Stomach (tissue), 4 donors: ENCODE data around the gene ERI3.

Experiments used
- CTCF ChIP-seq, 7 experiments: fragments of 450-650 bp in 4 of 7; fragments of 200-600 bp in 3 of 7; sonication (generic) in 3 of 7; IDR thresholded peaks; one replicate each; pipeline ENCODE4 v1.5.1; 2016 to 2019; ENCODE audit warnings: antibody characterized with exemption in 7 of 7, control low read depth in 2 of 7, mild to moderate bottlenecking in 1 of 7
- EP300 ChIP-seq: sonication (generic); formaldehyde crosslinking; IDR thresholded peaks from one replicate; pipeline ENCODE4 v1.6.1; 2017; ENCODE audit warnings: antibody characterized with exemption
- POLR2A ChIP-seq, 4 donors: fragments of 450-650 bp; IDR thresholded peaks; one replicate each; pipeline ENCODE4 v1.6.1; 2016; ENCODE audit warnings: antibody characterized with exemption in 4 of 4, control low read depth in 2 of 4, mild to moderate bottlenecking in 1 of 4, moderate library complexity in 1 of 4

GRCh38 chr1:44262414-44262813 is 92.6 kb downstream of the ERI3 start:
- TF ChIP-seq POLR2A (IDR thresholded peaks at IDR 0.05) (no peak), EP300 (no peak), CTCF (IDR thresholded peaks at IDR 0.05) (no peak)
